CD14-positive monocyte (primary cell): ENCODE measurements around the gene MYO7B. TPM values are rescaled to one million over a fixed set of nuclear protein-coding genes. Genes with fewer than 3 reads are reported as not detected.

Source experiments
- DNase-seq, 3 donors: peaks; one replicate each; pipeline ENCODE4 v3.0.0-alpha.2; 2011 to 2022
- H2AFZ ChIP-seq: 2 replicates; pipeline ENCODE4 v1.6.0; 2012; ENCODE audit warnings: mild to moderate bottlenecking, low read depth, low read length, inconsistent platforms; ENCODE audit not compliant: insufficient read depth, poor library complexity, severe bottlenecking
- H3K27ac ChIP-seq, 2 donors: 1 replicate in 1 of 2; 2 replicates in 1 of 2; pipeline ENCODE4 v1.5.1; 2012 to 2013; ENCODE audit warnings: low read length in 2 of 2, control low read depth in 1 of 2, inconsistent platforms in 1 of 2, low read depth in 1 of 2, mild to moderate bottlenecking in 1 of 2
- H3K27me3 ChIP-seq, 2 donors: one replicate each; pipeline versions ENCODE4 v1.6.0 to v1.6.1; 2011 to 2013; ENCODE audit warnings: low read length in 2 of 2; ENCODE audit not compliant: control insufficient read depth in 2 of 2, insufficient read depth in 2 of 2
- H3K36me3 ChIP-seq, 2 donors: replicated peaks in 1 of 2; 1 replicate in 1 of 2; 2 replicates in 1 of 2; pipeline versions ENCODE4 v1.5.1 to v1.6.1; 2012 to 2013; ENCODE audit warnings: low read length in 2 of 2, control low read depth in 1 of 2, inconsistent platforms in 1 of 2, mild to moderate bottlenecking in 1 of 2; ENCODE audit not compliant: insufficient read depth in 2 of 2, control insufficient read depth in 1 of 2
- H3K4me1 ChIP-seq, 2 donors: 1 replicate in 1 of 2; 2 replicates in 1 of 2; pipeline versions ENCODE4 v1.5.1 to v1.6.1; 2012 to 2013; ENCODE audit warnings: low read length in 2 of 2, control low read depth in 1 of 2, inconsistent platforms in 1 of 2, mild to moderate bottlenecking in 1 of 2, moderate library complexity in 1 of 2; ENCODE audit not compliant: insufficient read depth in 2 of 2, control insufficient read depth in 1 of 2
- H3K4me2 ChIP-seq: replicated peaks from 2 replicates; pipeline ENCODE3; 2012; ENCODE audit warnings: low read length, moderate library complexity, mild to moderate bottlenecking; ENCODE audit not compliant: poor library complexity, severe bottlenecking; ENCODE audit errors: extremely low read depth
- H3K4me3 ChIP-seq, 3 experiments: fragments of 200-600 bp in 1 of 3; sonication (generic) in 1 of 3; replicated peaks in 1 of 3; 1 replicate in 2 of 3; 2 replicates in 1 of 3; pipeline ENCODE4 v1.5.1; 2011 to 2013; ENCODE audit warnings: low read length in 3 of 3, mild to moderate bottlenecking in 3 of 3, control low read depth in 2 of 3, low read depth in 2 of 3, inconsistent platforms in 1 of 3, moderate library complexity in 1 of 3
- H3K79me2 ChIP-seq: 2 replicates; pipeline ENCODE4 v1.6.0; 2012; ENCODE audit warnings: mild to moderate bottlenecking, control low read depth, inconsistent platforms, low read length, moderate library complexity; ENCODE audit not compliant: insufficient read depth
- H3K9ac ChIP-seq: 2 replicates; pipeline ENCODE4 v1.6.0; 2017; ENCODE audit warnings: low read length, mild to moderate bottlenecking; ENCODE audit not compliant: insufficient read depth, poor library complexity, severe bottlenecking
- H3K9me3 ChIP-seq, 2 donors: replicated peaks in 1 of 2; 1 replicate in 1 of 2; 2 replicates in 1 of 2; pipeline versions ENCODE4 v1.5.1 to v1.6.1; 2012 to 2013; ENCODE audit warnings: low read length in 2 of 2, control low read depth in 1 of 2; ENCODE audit not compliant: control insufficient read depth in 1 of 2, insufficient read depth in 1 of 2
- H4K20me1 ChIP-seq: 2 replicates; pipeline ENCODE4 v1.6.0; 2012; ENCODE audit warnings: mild to moderate bottlenecking, low read length, control low read depth, moderate library complexity; ENCODE audit not compliant: insufficient read depth
- H3K27ac Mint-ChIP-seq, 7 donors: one replicate each; pipeline ENCODE4 v1.8.0; 2020; ENCODE audit warnings: mild to moderate bottlenecking in 7 of 7, mixed read lengths in 7 of 7, moderate library complexity in 6 of 7, inconsistent platforms in 2 of 7
- H3K27me3 Mint-ChIP-seq, 3 donors: one replicate each; pipeline ENCODE4 v1.8.0; 2021 to 2022; ENCODE audit warnings: low read depth in 3 of 3, mild to moderate bottlenecking in 3 of 3, mixed read lengths in 3 of 3, moderate library complexity in 3 of 3, inconsistent platforms in 1 of 3
- H3K36me3 Mint-ChIP-seq, 2 donors: one replicate each; pipeline ENCODE4 v1.8.0; 2020; ENCODE audit warnings: mixed read lengths in 2 of 2, inconsistent platforms in 1 of 2, mild to moderate bottlenecking in 1 of 2
- H3K4me1 Mint-ChIP-seq: one replicate; pipeline ENCODE4 v1.8.0; 2020; ENCODE audit warnings: mild to moderate bottlenecking, mixed read lengths
- H3K4me3 Mint-ChIP-seq, 2 donors: one replicate each; pipeline ENCODE4 v1.8.0; 2020; ENCODE audit warnings: mild to moderate bottlenecking in 2 of 2, mixed read lengths in 2 of 2, moderate library complexity in 1 of 2
- H3K9me3 Mint-ChIP-seq, 7 donors: one replicate each; pipeline ENCODE4 v1.8.0; 2020 to 2022; ENCODE audit warnings: mixed read lengths in 7 of 7, mild to moderate bottlenecking in 6 of 7, moderate library complexity in 6 of 7, inconsistent platforms in 2 of 7
- CTCF ChIP-seq: fragments of 200-600 bp; IDR thresholded peaks from one replicate; pipeline ENCODE4 v1.8.0; 2022; ENCODE audit warnings: antibody characterized with exemption, mild to moderate bottlenecking
- WGBS: methylation state at CpG from one replicate; pipeline ENCODE4 v1.1.5; 2013; ENCODE audit warnings: missing lambda C conversion rate; ENCODE audit not compliant: insufficient coverage; 5-methylcytosine and 5-hydroxymethylcytosine counted together
- intact Hi-C, 2 donors: fragments of 100-400 bp; cut with micrococcal nuclease; formaldehyde crosslinking; loops; one replicate each; pipeline versions ENCODE4 v1.15.0 to v1.15.1; 2023
- polyA plus RNA-seq, 3 donors: library from polyadenylated mRNA; depleted of rRNA in 1 of 3; unstranded in 2 of 3; stranded (reverse) in 1 of 3; fragments of 300-500 nt in 2 of 3; fragments of >200 nt in 1 of 3; fragmentation: Illumina TruSeq in 2 of 3; gene quantifications; 1 replicate in 2 of 3; 2 replicates in 1 of 3; pipeline ENCODE4 v1.2.3, GENCODE V29; 2012 to 2021

Gene MYO7B
- polyA plus RNA-seq, 3 donors = 7.3 to 9.8 (median 9.0) TPM

GRCh38 chr2:127597984-127598380, 62.5 kb downstream of the MYO7B start:
- Mint-ChIP-seq H3K9me3 (peaks cover 0 to 8% (median 6%) of the 10 kb centered on the region in 7 donors), H3K4me3 (no peak overlapping the region), H3K4me1 (no peaks in the 10 kb centered on the region), H3K27me3 (no peaks in the 10 kb centered on the region), H3K27ac (no peak overlapping the region), H3K36me3 (no peaks in the 10 kb centered on the region)
- Histone ChIP-seq H3K27ac (no peak overlapping the region), H3K9ac (no peak overlapping the region), H2AFZ (no peak overlapping the region), H3K4me1 (no peaks in the 10 kb centered on the region), H3K4me2 (no peak overlapping the region), H3K36me3 (no peaks in the 10 kb centered on the region), H3K27me3 (no peaks in the 10 kb centered on the region), H3K79me2 (no peaks in the 10 kb centered on the region), H3K4me3 (no peak overlapping the region), H4K20me1 (no peaks in the 10 kb centered on the region), H3K9me3 (peaks cover 2 to 7% of the 10 kb centered on the region in 2 donors)
- WGBS = 63% methylated on average over 2 of the region's 4 CpGs
- no peak for TF ChIP-seq CTCF
- intact Hi-C loops = no loop called here
- DNase-seq = no peak

- H3K27me3 Mint-ChIP-seq = no peaks in the 10 kb centered on the region
- no peak for DNase-seq
- Histone ChIP-seq H3K4me3 (no peak overlapping the region), H3K36me3 (no peaks in the 10 kb centered on the region), H3K79me2 (no peaks in the 10 kb centered on the region), H3K4me1 (no peaks in the 10 kb centered on the region), H2AFZ (no peak overlapping the region), H3K9me3 (peaks cover 2 to 7% of the 10 kb centered on the region in 2 donors), H3K4me2 (no peak overlapping the region), H4K20me1 (no peaks in the 10 kb centered on the region), H3K27me3 (no peaks in the 10 kb centered on the region), H3K9ac (no peak overlapping the region), H3K27ac (no peak overlapping the region)
- H3K36me3 Mint-ChIP-seq = no peaks in the 10 kb centered on the region
- TF ChIP-seq CTCF = no peak
- peaks cover 0 to 12% (median 8%) of the 10 kb centered on the region in 7 donors for H3K9me3 Mint-ChIP-seq
- H3K27ac Mint-ChIP-seq = no peak overlapping the region
- no peak overlapping the region for H3K4me3 Mint-ChIP-seq
- H3K4me1 Mint-ChIP-seq = no peaks in the 10 kb centered on the region
- intact Hi-C loops = no loop called here
- no CpG with 5 or more reads among the region's 3 CpGs for WGBS
Observed at GRCh38 chr2:127598711-127599110, 63.2 kb downstream of the MYO7B start.
